Suprapubic skin (tissue), 4 donors: ENCODE measurements around the gene DAP.

ENCODE experiments used
- CTCF ChIP-seq, 2 donors: fragments of 200-600 bp in 1 of 2; fragments of 450-650 bp in 1 of 2; sonication (generic) in 1 of 2; IDR thresholded peaks; one replicate each; pipeline ENCODE4 v1.5.1; 2016 to 2019; ENCODE audit warnings: antibody characterized with exemption in 2 of 2, mild to moderate bottlenecking in 1 of 2, moderate library complexity in 1 of 2
- EP300 ChIP-seq: sonication (generic); formaldehyde crosslinking; IDR thresholded peaks from one replicate; pipeline ENCODE4 v1.6.1; 2017; ENCODE audit warnings: antibody characterized with exemption
- POLR2A ChIP-seq, 2 donors: fragments of 450-650 bp; IDR thresholded peaks; one replicate each; pipeline ENCODE4 v1.6.1; 2017; ENCODE audit warnings: antibody characterized with exemption in 2 of 2, mild to moderate bottlenecking in 2 of 2, moderate library complexity in 2 of 2
- POLR2AphosphoS5 ChIP-seq, 3 donors: sonication (generic); formaldehyde crosslinking; IDR thresholded peaks; one replicate each; pipeline ENCODE4 v1.6.1; 2017; ENCODE audit warnings: antibody characterized with exemption in 3 of 3

GRCh38 chr5:10703676-10704075, 57.4 kb downstream of the DAP start:
- TF ChIP-seq CTCF (IDR thresholded peaks at IDR 0.05) (no peak), POLR2AphosphoS5 (IDR thresholded peaks at IDR 0.05) (no peak), POLR2A (IDR thresholded peaks at IDR 0.05) (no peak), EP300 (no peak)
